HG03565 (cell line): ENCODE measurements around the gene TMEM161B.
"Not testable (repeated sequence)": the region's sequence is repeated elsewhere in the genome, so short reads cannot be mapped to it uniquely, and the experiment has no call there.

Source experiments
- ATAC-seq: cut with Tn5 transposase; IDR thresholded peaks from one replicate; pipeline ENCODE4 v1.9.1; 2021; ENCODE audit warnings: mild to moderate bottlenecking, moderate library complexity; ENCODE audit not compliant: unreplicated experiment

Gene TMEM161B

DNA sequence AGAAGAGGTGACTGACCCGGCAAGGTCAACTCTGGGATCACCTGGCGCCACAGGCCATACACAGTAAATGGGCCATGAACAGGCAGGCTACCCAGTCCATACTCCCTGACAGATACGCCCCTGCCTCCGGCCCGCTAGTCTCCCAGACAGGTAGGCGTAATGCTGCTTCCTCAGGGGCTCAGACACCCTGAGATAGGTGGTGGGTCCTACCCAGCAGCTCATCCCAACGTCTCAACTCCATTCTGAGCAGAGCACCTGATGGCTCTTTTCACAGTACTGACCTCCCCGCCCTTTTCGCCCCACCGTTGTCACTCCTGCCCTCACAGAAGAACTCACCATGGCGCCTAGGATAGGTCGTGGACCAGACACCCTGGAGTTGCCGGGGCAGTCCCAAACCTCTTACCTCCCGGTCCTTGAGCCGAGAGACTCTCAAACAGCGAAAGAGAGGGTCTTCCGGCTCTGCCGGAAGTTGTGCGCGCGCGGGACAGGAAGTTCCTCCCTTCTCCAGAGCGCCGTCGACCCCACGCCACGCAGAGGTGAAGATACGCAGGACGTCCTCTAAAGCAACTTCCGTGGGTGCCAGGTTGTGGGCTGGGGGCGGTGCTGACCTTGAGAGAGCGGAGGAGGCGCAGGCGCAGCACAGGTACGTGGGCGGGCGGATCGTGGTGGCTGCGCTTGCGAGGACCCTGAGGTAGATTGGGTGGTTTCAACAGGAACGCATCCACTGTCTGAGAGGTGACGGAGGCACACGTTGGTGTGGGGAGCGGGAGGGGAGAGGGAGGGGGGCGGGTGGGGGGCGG, at the start of gene TMEM161B:
Gene TMEM161B, minus strand, starts transcription at position 461 of the 800 bp plus-strand sequence. Its CDS starts 122 bp downstream, at position 339.
- ATAC-seq = peak; percentile 98

GRCh38 chr5:88304356-88304755, 35.7 kb upstream of the TMEM161B start:
- no peak for ATAC-seq

DNA sequence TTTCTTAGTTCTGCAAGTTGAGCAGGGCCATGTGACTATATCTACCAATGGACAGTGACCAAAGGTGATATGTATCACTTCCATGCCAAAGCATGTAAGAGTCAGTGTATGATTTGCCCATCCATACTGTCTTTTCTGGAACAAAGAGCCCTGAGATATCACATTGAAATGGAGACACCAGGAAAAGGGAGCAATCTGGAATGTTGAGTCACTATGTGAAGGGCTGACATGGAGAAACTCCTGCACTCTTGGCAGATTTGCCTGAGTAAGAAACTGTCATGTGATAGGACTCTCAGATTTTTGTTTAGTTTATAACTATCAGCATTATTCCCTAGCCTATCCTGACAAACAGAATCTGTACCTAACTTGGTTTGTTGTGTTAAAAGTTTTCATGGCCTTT, 29.8 kb upstream of the TMEM161B start:
- no peak for ATAC-seq

- no peak for ATAC-seq
These were observed 22.2 kb upstream of the TMEM161B start for GRCh38 chr5:88290801-88291200.

- no peak for ATAC-seq
These were observed 20.0 kb upstream of the TMEM161B start for GRCh38 chr5:88288528-88289197.

DNA sequence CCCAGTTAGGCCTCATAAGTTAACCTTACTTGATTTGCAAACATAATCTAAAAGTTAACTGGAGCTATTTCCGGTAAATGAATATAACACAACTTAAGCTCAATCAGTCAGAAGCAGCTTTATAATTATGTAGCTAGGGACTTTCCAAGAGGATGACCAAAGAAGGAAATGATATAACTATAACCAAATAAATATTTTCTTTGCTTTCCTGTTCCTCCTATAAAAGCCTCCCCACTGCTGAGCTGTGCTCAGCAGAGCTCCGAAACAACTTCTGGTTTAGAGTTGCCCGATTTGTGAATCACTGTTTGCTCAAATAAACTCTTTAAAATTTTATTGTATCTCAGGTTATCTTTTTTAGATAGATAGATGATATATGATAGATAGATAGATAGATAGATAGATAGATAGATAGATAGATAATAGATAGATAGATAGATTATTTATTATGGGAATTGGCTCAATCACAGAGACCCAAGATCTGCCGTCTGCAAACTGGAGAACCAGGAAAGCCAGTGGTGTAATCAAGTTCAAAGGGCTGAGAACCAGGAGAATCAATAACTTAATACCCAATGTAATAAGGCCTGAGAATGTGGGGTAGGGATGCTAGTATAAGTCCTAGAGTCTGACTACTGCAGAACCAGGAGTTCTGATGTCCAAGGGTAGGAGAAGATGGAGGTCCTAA, 19.3 kb upstream of the TMEM161B start:
- no peak for ATAC-seq

- ATAC-seq = no peak
These were observed 18.7 kb upstream of the TMEM161B start for GRCh38 chr5:88287302-88287701.

DNA sequence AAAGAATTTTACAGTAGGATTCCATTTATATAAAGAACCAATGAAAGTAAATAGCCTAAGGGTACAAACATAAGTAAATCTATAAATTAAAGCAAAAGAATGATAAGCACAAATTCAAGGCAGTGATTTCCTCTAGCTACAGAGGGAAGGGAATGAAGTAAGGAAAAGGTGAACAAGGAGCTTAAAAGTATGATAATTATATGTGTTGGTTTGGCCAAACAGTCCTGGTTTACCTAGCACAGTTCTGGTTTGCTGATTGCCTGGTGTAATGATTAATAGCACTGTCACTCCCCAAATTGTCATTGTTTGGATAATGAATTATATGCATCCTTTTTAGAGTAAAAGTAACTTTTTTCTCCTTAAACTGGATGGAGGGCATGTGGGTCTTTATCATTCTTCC, 15.0 kb upstream of the TMEM161B start:
- no peak for ATAC-seq

GRCh38 chr5:88281322-88281721, 12.7 kb upstream of the TMEM161B start:
- ATAC-seq = no peak

GRCh38 chr5:88279584-88279983, 10.9 kb upstream of the TMEM161B start:
- ATAC-seq = no peak

DNA sequence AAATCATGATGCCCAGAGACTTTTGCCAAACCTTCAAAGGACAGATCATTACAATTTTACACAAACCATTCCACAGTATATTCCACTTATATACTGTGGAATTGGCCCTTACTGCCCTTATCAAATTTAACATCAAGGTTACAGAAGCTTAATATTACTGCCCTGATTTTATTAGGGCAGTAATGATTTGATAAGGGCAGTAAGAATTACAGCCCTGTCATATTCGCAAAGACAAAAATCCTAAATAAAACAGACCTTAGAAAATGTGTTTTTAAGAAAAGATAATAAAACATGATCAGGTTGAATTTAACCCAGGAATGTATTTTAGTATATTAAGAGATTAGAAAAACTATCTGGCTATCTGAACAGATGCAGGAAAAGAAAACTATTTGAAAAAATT, 7.7 kb upstream of the TMEM161B start:
- ATAC-seq = no peak

- ATAC-seq = no peak
These were observed 6.9 kb upstream of the TMEM161B start for GRCh38 chr5:88275581-88275980.

- ATAC-seq = peak; percentile 17
These were observed 652 bp upstream of the TMEM161B start for GRCh38 chr5:88269222-88269771.

DNA sequence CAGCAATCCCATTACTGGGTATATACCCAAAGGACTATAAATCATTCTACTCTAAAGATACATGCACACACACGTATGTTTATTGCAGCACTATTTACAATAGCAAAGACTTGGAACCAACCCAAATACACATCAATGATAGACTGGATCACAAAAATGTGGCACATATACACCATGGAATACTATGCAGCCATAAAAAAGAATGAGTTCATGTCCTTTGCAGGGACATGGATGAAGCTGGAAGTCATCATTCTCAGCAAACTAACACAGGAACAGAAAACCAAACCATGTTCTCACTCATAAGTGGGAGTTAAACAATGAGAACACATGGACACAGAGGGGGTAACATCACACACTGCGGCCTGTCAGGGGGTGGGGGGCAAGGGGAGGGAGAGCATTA, 4.1 kb downstream of the TMEM161B start:
- ATAC-seq = not testable (repeated sequence)

GRCh38 chr5:88263349-88263748, 5.3 kb downstream of the TMEM161B start:
- no peak for ATAC-seq

GRCh38 chr5:88262116-88262515, 6.5 kb downstream of the TMEM161B start:
- no peak for ATAC-seq

DNA sequence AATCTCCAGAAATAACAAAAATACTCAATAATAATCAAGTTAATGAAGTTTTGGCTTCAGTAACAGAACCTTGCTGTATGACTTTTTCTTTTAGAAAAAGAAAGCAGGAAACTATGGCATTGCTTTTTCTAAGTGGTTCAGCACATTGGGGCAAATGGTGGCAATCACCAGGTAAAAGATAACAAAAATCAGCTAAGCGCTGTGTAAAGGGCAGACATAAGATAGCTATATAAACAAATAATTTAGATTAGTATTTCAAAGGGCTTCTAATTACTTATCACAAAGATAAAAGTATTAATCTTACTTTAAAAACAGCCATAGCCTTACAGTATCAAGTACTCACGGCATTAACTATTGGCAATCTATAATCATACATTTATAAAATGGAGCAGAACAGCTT, 10.0 kb downstream of the TMEM161B start:
- ATAC-seq = no peak

DNA sequence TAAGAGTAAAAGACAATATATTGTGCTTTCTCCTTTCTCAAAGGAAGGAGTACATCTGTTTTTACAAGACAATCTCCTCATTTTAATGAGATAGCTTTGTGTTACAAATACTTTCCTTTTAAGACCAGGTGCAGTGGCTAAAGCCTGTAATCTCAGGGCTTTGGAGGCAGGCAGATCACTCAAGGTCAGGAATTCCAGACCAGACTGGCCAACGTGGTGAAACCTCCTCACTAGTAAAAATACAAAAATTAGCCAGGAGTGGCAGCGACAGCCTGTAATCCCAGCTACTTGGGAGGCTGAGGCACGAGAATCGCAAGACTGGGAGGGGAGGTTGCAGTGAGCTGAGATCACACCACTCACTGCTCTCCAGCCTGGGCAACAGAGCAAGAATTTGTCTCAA, 11.8 kb downstream of the TMEM161B start:
- no peak for ATAC-seq

- ATAC-seq = no peak
These were observed 12.6 kb downstream of the TMEM161B start for GRCh38 chr5:88256037-88256436.

- no peak for ATAC-seq
These were observed 14.3 kb downstream of the TMEM161B start for GRCh38 chr5:88254320-88254719.

DNA sequence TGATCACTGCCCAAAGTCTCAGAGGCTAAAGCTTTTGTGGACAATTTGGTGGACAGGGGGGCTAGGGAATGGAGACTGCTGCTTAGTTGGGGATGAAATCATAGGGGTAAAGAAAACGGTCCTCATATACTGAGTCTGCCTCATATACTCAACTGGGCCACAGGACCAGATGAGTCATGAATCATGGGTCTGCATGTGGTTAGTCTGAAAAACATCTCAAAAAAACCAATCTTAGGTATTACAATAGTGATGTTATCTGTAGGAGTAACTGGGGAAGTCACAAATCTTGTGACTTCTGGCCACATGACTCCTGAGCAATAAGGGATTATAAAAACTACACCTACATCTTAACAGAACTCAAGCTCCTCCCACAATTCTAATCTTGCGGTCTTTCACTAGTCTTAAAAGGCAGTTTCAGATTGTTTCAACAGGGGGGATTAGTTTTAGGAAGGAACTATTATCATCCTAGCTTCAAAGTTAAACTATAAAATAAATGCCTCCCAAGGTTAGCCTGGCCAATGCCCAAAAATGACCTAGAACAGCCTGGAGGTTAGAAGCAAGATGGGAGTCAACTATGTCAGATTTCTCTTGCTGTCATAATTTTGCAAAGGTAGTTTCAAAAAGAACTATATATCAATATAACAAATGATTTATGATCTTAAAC, 17.5 kb downstream of the TMEM161B start:
- peak; percentile 88 for ATAC-seq
